HG03060 (cell line): ENCODE data around the gene FLNA.
"Not testable (repeated sequence)": the region's sequence is repeated elsewhere in the genome, so short reads cannot be mapped to it uniquely, and the experiment has no call there.

ENCODE experiments used
- ATAC-seq: cut with Tn5 transposase; IDR thresholded peaks from one replicate; pipeline ENCODE4 v1.9.1; 2021; ENCODE audit warnings: low read depth, moderate number of reproducible peaks; ENCODE audit not compliant: unreplicated experiment

Gene FLNA

GRCh38 chrX:154399527-154400368 lies 25.3 kb upstream of the FLNA start:
- no peak for ATAC-seq

GRCh38 chrX:154398668-154399526 lies 24.5 kb upstream of the FLNA start:
- ATAC-seq = no peak

DNA sequence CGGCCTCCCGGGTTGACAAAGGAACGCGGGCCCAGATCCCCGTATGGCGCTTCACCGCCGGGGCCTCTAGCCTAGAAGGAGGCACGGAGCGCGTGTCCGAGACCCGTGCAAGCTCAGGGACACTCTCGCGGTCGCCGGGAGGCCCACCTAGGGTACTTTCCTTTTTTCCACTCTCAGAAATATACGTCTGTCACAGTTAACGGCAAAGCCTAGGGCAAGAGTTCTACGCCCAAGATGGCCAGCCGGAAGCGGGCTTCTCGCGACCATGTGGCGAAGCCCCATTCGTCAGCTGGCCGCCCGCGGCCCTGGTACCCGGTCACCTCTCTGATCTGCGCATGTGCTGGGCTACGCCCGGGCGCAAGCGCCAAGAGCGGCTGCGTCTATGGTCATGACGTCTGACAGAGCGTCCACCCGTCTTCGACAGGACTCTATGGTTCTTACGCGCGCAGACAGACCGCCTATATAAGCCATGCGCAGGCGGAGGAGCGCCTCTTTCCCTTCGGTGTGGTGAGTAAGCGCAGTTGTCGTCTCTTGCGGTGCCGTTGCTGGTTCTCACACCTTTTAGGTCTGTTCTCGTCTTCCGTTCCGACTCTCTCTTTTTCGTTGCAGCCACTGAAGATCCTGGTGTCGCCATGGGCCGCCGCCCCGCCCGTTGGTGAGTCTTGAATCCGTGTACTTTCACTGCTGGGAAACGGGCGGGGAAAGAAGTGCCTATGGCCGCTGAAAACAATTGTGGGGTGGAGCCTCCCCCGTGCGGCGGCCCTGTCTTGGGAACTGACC lies 23.6 kb upstream of the FLNA start, which contains the start of gene RPL10:
TSS of gene RPL10 (plus strand) at position 490 of the 780 bp plus-strand sequence. CDS start at position 633, 143 bp downstream.
- peak; percentile 80 for ATAC-seq

GRCh38 chrX:154396973-154397887 lies 22.8 kb upstream of the FLNA start:
- ATAC-seq = peak; percentile 17

DNA sequence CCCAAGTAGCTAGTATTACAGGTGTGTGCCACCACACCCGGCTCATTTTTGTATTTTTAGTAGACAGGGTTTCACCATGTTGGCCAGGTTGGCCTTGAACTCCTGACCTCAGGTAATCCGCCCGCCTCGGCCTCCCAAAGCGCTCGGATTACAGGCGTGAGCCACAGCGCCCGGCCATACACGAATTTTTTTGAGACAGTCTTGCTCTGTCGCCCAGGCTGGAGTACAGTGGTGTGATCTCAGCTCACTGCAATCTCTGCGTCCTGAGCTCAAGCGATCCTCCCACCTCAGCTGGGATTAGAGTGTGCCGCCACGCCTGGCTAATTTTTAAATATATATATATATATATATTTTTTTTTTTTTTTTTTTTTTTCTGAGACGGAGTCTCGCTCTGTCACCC lies 21.9 kb upstream of the FLNA start:
- not testable (repeated sequence) for ATAC-seq

GRCh38 chrX:154389812-154390747 lies 15.6 kb upstream of the FLNA start:
- ATAC-seq = peak; percentile 37

DNA sequence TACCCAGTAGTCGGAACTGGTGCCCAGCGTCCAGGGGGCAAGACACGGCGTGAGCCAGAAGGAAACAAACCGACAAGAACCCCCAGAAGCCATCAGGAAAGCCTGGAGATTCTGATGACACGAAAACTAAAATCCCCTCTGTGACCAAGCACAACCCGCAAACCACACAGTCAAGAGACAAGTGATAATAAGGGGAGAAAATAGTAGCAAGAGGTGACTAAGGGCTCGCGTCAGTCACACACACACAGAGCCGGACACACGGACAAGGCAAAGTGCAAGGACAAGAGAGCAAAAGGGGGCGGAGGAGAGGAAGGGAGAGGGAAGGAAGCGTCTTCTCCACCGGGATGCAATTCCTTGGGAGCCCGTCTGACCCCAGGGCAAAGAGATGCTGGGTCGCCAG lies 14.2 kb upstream of the FLNA start:
- ATAC-seq = not testable (repeated sequence)

DNA sequence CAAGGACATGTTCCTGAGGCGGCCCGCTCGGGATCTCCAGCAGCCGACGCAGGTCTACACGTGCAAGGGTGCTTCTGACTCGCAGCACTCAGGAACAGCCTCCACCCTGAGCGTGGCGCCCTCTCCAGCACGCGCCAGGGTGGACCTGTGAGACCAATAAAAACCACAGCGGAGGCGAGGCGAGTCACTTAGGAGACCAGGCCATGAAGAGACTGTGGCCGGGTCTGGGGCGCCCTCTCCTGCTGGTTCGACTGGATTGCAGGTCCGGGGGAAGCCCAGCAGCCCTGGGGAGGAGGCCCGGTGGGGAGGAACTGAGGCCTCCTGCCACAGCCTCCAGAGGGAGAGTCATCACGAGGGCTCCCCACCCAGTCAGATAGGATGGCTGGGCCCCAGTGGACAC lies 13.7 kb upstream of the FLNA start:
- ATAC-seq = not testable (repeated sequence)

DNA sequence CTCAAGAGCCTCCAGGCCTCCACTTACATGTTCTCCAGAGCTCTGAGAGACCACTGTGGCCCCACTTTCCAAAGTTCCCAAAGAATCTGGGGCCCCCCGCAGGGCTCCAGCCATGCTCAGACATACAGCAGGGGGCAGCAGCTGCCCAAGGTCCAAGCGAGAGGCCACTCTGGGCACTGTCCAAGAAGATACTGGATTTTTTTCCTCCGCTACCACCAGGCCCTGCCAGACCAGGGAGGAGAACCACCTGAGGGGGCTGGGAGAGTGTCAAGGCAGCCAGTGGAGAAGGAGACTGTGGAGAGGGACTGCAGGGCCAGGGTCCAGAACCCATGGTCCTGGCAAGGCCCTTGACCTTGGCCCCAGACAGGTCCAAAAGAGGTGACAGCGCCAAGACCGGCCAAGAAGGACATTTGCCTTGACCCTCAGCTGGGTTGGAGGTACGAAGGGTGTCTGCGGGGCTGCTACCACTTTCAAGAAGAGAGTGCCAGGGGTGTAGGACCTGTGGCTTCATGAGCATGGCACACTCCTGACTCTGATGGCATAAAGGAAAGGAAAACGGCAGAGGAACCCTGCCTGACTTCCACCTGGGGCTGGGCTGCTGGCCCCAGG lies 10.0 kb upstream of the FLNA start:
- no peak for ATAC-seq

DNA sequence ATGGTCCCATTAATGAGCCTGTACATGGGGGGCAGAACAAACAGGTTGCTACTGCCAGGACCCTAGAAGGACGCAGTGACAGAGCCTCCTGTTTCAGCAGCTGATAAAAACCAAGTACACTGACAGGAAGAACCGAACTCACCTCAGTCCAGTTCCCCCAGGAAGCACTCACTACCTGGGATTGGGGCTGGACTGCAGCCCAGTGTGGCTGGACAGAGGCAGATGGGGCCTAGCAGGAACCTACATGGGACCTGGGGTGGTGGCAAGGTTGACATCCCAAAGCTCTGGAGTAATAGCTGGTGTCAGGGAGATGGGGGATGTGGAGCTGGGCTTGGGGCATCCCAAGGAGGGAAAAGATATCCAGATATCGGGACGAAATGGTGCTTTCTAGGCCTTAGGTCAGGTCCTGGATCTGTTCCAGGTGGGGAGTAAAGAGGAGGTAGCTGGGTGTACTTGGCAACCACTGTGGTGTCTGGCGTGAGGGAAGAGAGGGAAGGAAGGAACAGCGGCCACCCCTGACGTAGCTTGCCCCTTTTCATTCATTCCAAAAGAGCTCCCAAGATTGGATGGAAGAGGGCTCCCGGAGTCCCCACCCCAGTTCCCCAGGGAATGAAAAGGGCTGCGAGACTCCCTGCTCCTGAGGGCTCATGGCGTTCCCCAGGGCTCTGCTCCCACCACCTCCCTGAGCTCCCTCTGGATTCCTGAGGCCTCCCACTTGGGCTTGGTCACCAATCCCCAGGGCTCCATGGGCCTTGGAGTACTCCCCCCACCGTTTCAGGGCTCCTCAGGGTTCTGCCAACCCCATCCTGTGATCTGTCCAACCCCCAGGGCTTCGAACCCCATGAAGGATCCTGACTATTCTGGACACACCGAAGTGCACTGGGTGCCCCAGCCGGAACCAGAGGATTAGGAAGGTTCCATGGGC lies 9.2 kb upstream of the FLNA start:
- no peak for ATAC-seq

DNA sequence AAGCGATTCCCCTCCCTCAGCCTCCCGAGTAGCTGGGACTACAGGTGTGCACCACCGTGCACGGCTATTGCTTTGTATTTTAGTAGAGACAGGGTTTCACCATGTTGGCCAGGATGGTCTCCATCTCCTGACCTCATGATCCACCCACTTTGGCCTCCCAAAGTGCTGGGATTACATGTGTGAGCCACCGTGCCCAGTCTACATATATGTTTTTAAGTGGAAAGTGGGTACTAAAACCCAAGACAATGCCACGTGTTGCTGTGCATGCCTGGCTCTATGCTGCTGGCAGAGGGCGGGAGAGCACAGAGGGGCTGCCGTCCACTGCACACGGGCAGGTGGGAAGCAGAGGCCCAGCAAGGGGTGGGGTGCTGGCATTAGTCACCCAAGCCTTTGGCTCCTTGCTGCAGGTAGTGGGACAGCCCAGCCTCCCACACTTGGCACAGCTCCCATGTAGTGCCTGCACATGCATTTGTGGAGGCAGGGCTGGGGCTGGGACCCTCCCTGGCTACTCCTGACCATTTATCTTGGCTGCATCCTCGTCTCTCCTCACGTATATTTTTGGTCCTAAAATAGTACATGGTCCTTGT lies 8.1 kb upstream of the FLNA start:
- ATAC-seq = no peak

- no peak for ATAC-seq
These were observed 6.8 kb upstream of the FLNA start for GRCh38 chrX:154381271-154381670.

DNA sequence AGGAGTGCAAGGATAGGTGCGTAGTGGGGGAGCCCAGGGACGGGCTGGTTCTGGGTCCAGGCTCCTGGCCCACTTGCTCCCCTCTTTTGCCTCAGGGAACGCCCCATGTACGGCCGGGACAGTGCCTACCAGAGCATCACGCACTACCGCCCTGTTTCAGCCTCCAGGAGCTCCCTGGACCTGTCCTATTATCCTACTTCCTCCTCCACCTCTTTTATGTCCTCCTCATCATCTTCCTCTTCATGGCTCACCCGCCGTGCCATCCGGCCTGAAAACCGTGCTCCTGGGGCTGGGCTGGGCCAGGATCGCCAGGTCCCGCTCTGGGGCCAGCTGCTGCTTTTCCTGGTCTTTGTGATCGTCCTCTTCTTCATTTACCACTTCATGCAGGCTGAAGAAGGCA lies 6.4 kb upstream of the FLNA start:
- no peak for ATAC-seq

- ATAC-seq = no peak
These were observed 5.7 kb upstream of the FLNA start for GRCh38 chrX:154380153-154380552.

- no peak for ATAC-seq
These were observed 5.1 kb upstream of the FLNA start for GRCh38 chrX:154379569-154379951.

GRCh38 chrX:154378799-154379568 lies 4.5 kb upstream of the FLNA start, which contains the start of gene EMD:
Gene EMD (plus strand): TSS chrX:154379295. CDS start chrX:154379485, 190 bp downstream.
- peak; percentile 70 for ATAC-seq
